Erythroblast (primary cell): ENCODE measurements around the gene OR2AK2.

Source experiments
- GATA1 ChIP-seq: IDR thresholded peaks from 2 replicates; pipeline ENCODE4 v1.6.1; 2011; ENCODE audit warnings: low read depth, mild to moderate bottlenecking, control low read depth, low read length, moderate library complexity
- POLR2A ChIP-seq: IDR thresholded peaks from 2 replicates; pipeline ENCODE4 v1.6.1; 2011; ENCODE audit warnings: mild to moderate bottlenecking, low read length

- no peak for TF ChIP-seq POLR2A
- TF ChIP-seq GATA1: no peak
Measured at GRCh38 chr1:247933989-247934388, 31.0 kb upstream of the OR2AK2 start.
